A549 (cell line): Measurements from ENCODE around the gene SNRPD1. TPM values are rescaled to one million over a fixed set of nuclear protein-coding genes. Genes with fewer than 3 reads are reported as not detected.

Experiments used
- ATAC-seq, 2 experiments: fragments of 200-7000 bp in 1 of 2; fragments of >200 bp in 1 of 2; cut with Nextera tagmentation in 1 of 2; cut with Tn5 transposase in 1 of 2; 3 replicates each; pipeline versions ENCODE4 v1.8.0 to v1.9.1; 2018 to 2020; ENCODE audit warnings: mild to moderate bottlenecking in 1 of 2, moderate library complexity in 1 of 2
- CTCF ChIA-PET: fragments of 300-600 bp; sonication (Branson Sonifier 250); formaldehyde crosslinking; extraction: SDS; loops from one replicate; lab custom pipeline; 2021; ENCODE audit warnings: antibody characterized with exemption, inconsistent platforms; lab: Yijun Ruan, JAX
- POLR2A ChIA-PET: fragments of 350-600 bp; formaldehyde crosslinking; extraction: SDS; loops from one replicate; lab custom pipeline; 2021; ENCODE audit warnings: antibody characterized with exemption, inconsistent platforms; lab: Yijun Ruan, JAX
- DNase-seq, 2 experiments: peaks; one replicate each; pipeline versions ENCODE4 v3.0.0 to v3.0.0-alpha.2; 2011 to 2016; ENCODE audit warnings: low read depth in 1 of 2, low spot score in 1 of 2
- FAIRE-seq: peaks from 2 replicates; lab custom pipeline; 2011; peaks lifted over from hg19 to GRCh38; lab: Jason Lieb, UNC
- H3K27ac ChIP-seq, 2 experiments: fragments of >200 bp; sonication (Bioruptor Twin); formaldehyde crosslinking; 3 replicates each; pipeline ENCODE4 v1.5.1; 2016 to 2017
- H3K4me1 ChIP-seq: fragments of >200 bp; sonication (Bioruptor Twin); formaldehyde crosslinking; 3 replicates; pipeline ENCODE4 v1.6.1; 2016
- H3K4me2 ChIP-seq: fragments of >200 bp; sonication (Bioruptor Twin); formaldehyde crosslinking; 3 replicates; pipeline ENCODE4 v1.6.1; 2016
- H3K4me3 ChIP-seq: fragments of >200 bp; sonication (Bioruptor Twin); formaldehyde crosslinking; 3 replicates; pipeline ENCODE4 v1.5.1; 2016
- H3K9me3 ChIP-seq: fragments of >200 bp; sonication (Bioruptor Twin); formaldehyde crosslinking; 3 replicates; pipeline ENCODE4 v1.6.1; 2016
- ATOH8 ChIP-seq: fragments of 250-450 bp; sonication (Bioruptor Pico); IDR thresholded peaks from 2 replicates; pipeline ENCODE4 v1.5.0; 2020; ENCODE audit warnings: low read depth, mild to moderate bottlenecking, moderate library complexity
- CBX2 ChIP-seq: fragments of 200-600 bp; sonication (generic); IDR thresholded peaks from 2 replicates; pipeline ENCODE4 v1.6.1; 2016; ENCODE audit warnings: low read depth, mild to moderate bottlenecking, borderline replicate concordance
- CHD4 ChIP-seq: fragments of 200-600 bp; sonication (generic); IDR thresholded peaks from 2 replicates; pipeline ENCODE4 v1.6.1; 2016; ENCODE audit warnings: antibody characterized with exemption, mild to moderate bottlenecking, borderline replicate concordance
- EHF ChIP-seq: fragments of 250-450 bp; sonication (Bioruptor Pico); IDR thresholded peaks from 2 replicates; pipeline ENCODE4 v1.5.0; 2020; ENCODE audit warnings: mild to moderate bottlenecking
- EHMT2 ChIP-seq: fragments of 200-600 bp; sonication (generic); IDR thresholded peaks from 2 replicates; pipeline ENCODE4 v1.6.1; 2016; ENCODE audit warnings: antibody characterized with exemption, low read depth, mild to moderate bottlenecking, moderate library complexity
- ELK1 ChIP-seq: fragments of 150-350 bp; IDR thresholded peaks from 2 replicates; pipeline ENCODE4 v1.6.1; 2014; ENCODE audit warnings: low read depth, mild to moderate bottlenecking, low read length
- EP300 ChIP-seq, 2 experiments: fragments of >200 bp; sonication (Bioruptor Twin); formaldehyde crosslinking; IDR thresholded peaks; 2 replicates in 1 of 2; 3 replicates in 1 of 2; pipeline ENCODE4 v1.6.1; 2016 to 2017
- ESRRA ChIP-seq: fragments of 150-350 bp; IDR thresholded peaks from 2 replicates; pipeline ENCODE4 v1.6.1; 2014; ENCODE audit warnings: mild to moderate bottlenecking, low read length, borderline replicate concordance
- FOSL2 ChIP-seq, 2 experiments: fragments of 450-650 bp in 1 of 2; fragments of >200 bp in 1 of 2; sonication (Bioruptor Twin) in 1 of 2; formaldehyde crosslinking; IDR thresholded peaks; 2 replicates each; pipeline versions ENCODE4 v1.5.0 to v1.6.1; 2016 to 2020; ENCODE audit warnings: mild to moderate bottlenecking in 1 of 2, moderate library complexity in 1 of 2
- GATA3 ChIP-seq: IDR thresholded peaks from 2 replicates; pipeline ENCODE4 v1.6.1; 2012; ENCODE audit warnings: borderline replicate concordance
- HDAC2 ChIP-seq: fragments of 200-600 bp; sonication (generic); IDR thresholded peaks from 2 replicates; pipeline ENCODE4 v1.6.1; 2016
- HES2 ChIP-seq: fragments of >200 bp; sonication (Bioruptor Twin); formaldehyde crosslinking; IDR thresholded peaks from 2 replicates; pipeline ENCODE4 v1.6.1; 2016
- HEYL ChIP-seq: fragments of 250-450 bp; sonication (Bioruptor Pico); IDR thresholded peaks from 2 replicates; pipeline ENCODE4 v1.8.0; 2021; ENCODE audit warnings: mild to moderate bottlenecking, moderate library complexity
- JUN ChIP-seq, 2 experiments: fragments of >200 bp; sonication (Bioruptor Twin); formaldehyde crosslinking; IDR thresholded peaks; 2 replicates in 1 of 2; 3 replicates in 1 of 2; pipeline ENCODE4 v1.6.1; 2016 to 2017
- JUNB ChIP-seq: fragments of >200 bp; sonication (Bioruptor Twin); formaldehyde crosslinking; IDR thresholded peaks from 2 replicates; pipeline ENCODE4 v1.6.1; 2016
- KDM1A ChIP-seq: fragments of 200-600 bp; sonication (generic); IDR thresholded peaks from 2 replicates; pipeline ENCODE4 v1.6.1; 2016; ENCODE audit warnings: low read depth, mild to moderate bottlenecking
- KDM5A ChIP-seq: fragments of 200-600 bp; sonication (generic); IDR thresholded peaks from 2 replicates; pipeline ENCODE4 v1.6.1; 2016; ENCODE audit warnings: antibody characterized with exemption, mild to moderate bottlenecking
- MAX ChIP-seq: IDR thresholded peaks from 2 replicates; pipeline ENCODE4 v1.6.1; 2012
- NR3C1 ChIP-seq: fragments of >200 bp; sonication (Bioruptor Twin); formaldehyde crosslinking; IDR thresholded peaks from 3 replicates; pipeline ENCODE4 v1.6.1; 2017
- PBX3 ChIP-seq: IDR thresholded peaks from 2 replicates; pipeline ENCODE4 v1.6.1; 2012
- PHF8 ChIP-seq: fragments of 200-600 bp; sonication (generic); IDR thresholded peaks from 2 replicates; pipeline ENCODE4 v1.6.1; 2016; ENCODE audit warnings: low read depth, mild to moderate bottlenecking, antibody characterized with exemption, moderate library complexity, borderline replicate concordance
- RAD21 ChIP-seq, 2 experiments: fragments of >200 bp in 1 of 2; sonication (Bioruptor Twin) in 1 of 2; formaldehyde crosslinking in 1 of 2; IDR thresholded peaks in 1 of 2; conservative IDR thresholded peaks in 1 of 2; 2 replicates in 1 of 2; 3 replicates in 1 of 2; pipeline ENCODE4 v1.6.1; 2012 to 2018; ENCODE audit warnings: inconsistent platforms in 1 of 2
- RARB ChIP-seq: fragments of 250-450 bp; sonication (Bioruptor Pico); IDR thresholded peaks from 2 replicates; pipeline ENCODE4 v1.8.0; 2021; ENCODE audit warnings: mild to moderate bottlenecking, moderate library complexity
- RCOR1 ChIP-seq: fragments of 150-350 bp; IDR thresholded peaks from 2 replicates; pipeline ENCODE4 v1.6.1; 2014; ENCODE audit warnings: antibody characterized with exemption, low read length, low read depth
- RNF2 ChIP-seq: fragments of 200-600 bp; sonication (generic); IDR thresholded peaks from 2 replicates; pipeline ENCODE4 v1.6.1; 2016; ENCODE audit warnings: low read depth, mild to moderate bottlenecking, antibody characterized with exemption, moderate library complexity, borderline replicate concordance
- TFCP2L1 ChIP-seq: fragments of 250-450 bp; sonication (Bioruptor Pico); IDR thresholded peaks from 2 replicates; pipeline ENCODE4 v1.5.0; 2021; ENCODE audit warnings: mild to moderate bottlenecking
- USF2 ChIP-seq: fragments of 450-650 bp; IDR thresholded peaks from 2 replicates; pipeline ENCODE4 v1.6.1; 2014; ENCODE audit warnings: antibody characterized with exemption
- ZC3H11A ChIP-seq: fragments of 450-650 bp; IDR thresholded peaks from 2 replicates; pipeline ENCODE4 v1.6.1; 2014; ENCODE audit warnings: antibody characterized with exemption, mild to moderate bottlenecking
- ZNF302 ChIP-seq: fragments of 250-450 bp; sonication (Bioruptor Pico); IDR thresholded peaks from 2 replicates; pipeline ENCODE4 v1.9.0; 2021; ENCODE audit warnings: inconsistent platforms, mild to moderate bottlenecking, moderate library complexity
- WGBS: methylation state at CpG from one replicate; pipeline ENCODE4 v1.1.6; 2017; ENCODE audit errors: missing lambda C conversion rate; 5-methylcytosine and 5-hydroxymethylcytosine counted together
- polyA plus RNA-seq, 4 experiments: library from polyadenylated mRNA; depleted of rRNA in 3 of 4; stranded (reverse); fragments of >200 nt; fragmentation: RNase III in 1 of 4; extraction: RNeasy Plus Mini Kit Qiagen cat#74134 plus additional on column Dnase treatment in 1 of 4; gene quantifications; 2 replicates in 3 of 4; 3 replicates in 1 of 4; pipeline ENCODE4 v1.2.3, GENCODE V29; 2011 to 2017

SNRPD1 gene
- polyA plus RNA-seq, 2 of the 4 experiments (the other 2 are of a cell fraction) = 139 to 356 TPM

- no peak for TF ChIP-seq FOSL2 (IDR thresholded peaks at IDR 0.05)
- TF ChIP-seq FOSL2 (CRISPR knock-in tag; IDR thresholded peaks at IDR 0.05) = peak; percentile 67
- TF ChIP-seq TFCP2L1 = no peak
- TF ChIP-seq ELK1 = no peak
- peak; percentile 34; the same call in 1 of the 2 replicates for TF ChIP-seq GATA3
- no peak for TF ChIP-seq KDM5A
- TF ChIP-seq CBX2 = no peak
- no peak for TF ChIP-seq ZNF302 (CRISPR knock-in tag)
- TF ChIP-seq HEYL (CRISPR knock-in tag) = no peak
- TF ChIP-seq NR3C1 = no peak
- TF ChIP-seq PBX3 = no peak
- no peak for TF ChIP-seq PHF8
Measured at GRCh38 chr18:21664069-21664468, 52.0 kb downstream of the SNRPD1 start (continued).

GRCh38 chr18:21669736-21670285 lies 57.7 kb downstream of the SNRPD1 start:
- H3K4me1 ChIP-seq = peaks cover 54% of the 10 kb centered on the region
- peak overlapping the region; percentile 12; the same call in 1 of the 3 replicates for H3K4me2 ChIP-seq
- no peak for FAIRE-seq

GRCh38 chr18:21672521-21673267 lies 60.6 kb downstream of the SNRPD1 start:
- 0% methylated on average over 2 of the region's 3 CpGs for WGBS
- H3K4me3 ChIP-seq = no peak overlapping the region
- 0 out of 2 replicates have a peak, but pooled peaks have one; percentile 35 for TF ChIP-seq MAX
- peak; percentile 82 for TF ChIP-seq JUNB
- 0 out of 2 replicates have a peak, but pooled peaks have one; percentile 23 for TF ChIP-seq USF2
- no peak for TF ChIP-seq EHF (CRISPR knock-in tag)
- no peak for TF ChIP-seq ATOH8 (CRISPR knock-in tag)
- TF ChIP-seq EP300 (IDR thresholded peaks at IDR 0.05) = peak; percentile 64 to 68; a peak in 3 of 5 replicates
- TF ChIP-seq GATA3 = peak; percentile 38; the same call in 1 of the 2 replicates
- no peak for TF ChIP-seq RAD21 (conservative IDR thresholded peaks at IDR 0.05 in 1 of 2, IDR thresholded peaks at IDR 0.05 in 1 of 2)
- peak in 1 of 2 experiments; percentile 48; a peak in 2 of 5 replicates for TF ChIP-seq JUN (IDR thresholded peaks at IDR 0.05)
- TF ChIP-seq FOSL2 (IDR thresholded peaks at IDR 0.05) = peak; percentile 74
- peak; percentile 82 for TF ChIP-seq FOSL2 (CRISPR knock-in tag; IDR thresholded peaks at IDR 0.05)
- peak; percentile 85 to 95 for ATAC-seq
- peak overlapping the region; percentile 72 to 81 for H3K27ac ChIP-seq
- peak overlapping the region; percentile 48 for H3K4me2 ChIP-seq
- H3K9me3 ChIP-seq = no peaks in the 10 kb centered on the region
- H3K4me1 ChIP-seq = peaks cover 63% of the 10 kb centered on the region
- CTCF ChIA-PET = no interaction called here
- POLR2A ChIA-PET = interaction anchor here (0.6 to 1.5 kb wide), 2 partner anchors 31 to 59 kb away, joined by 3 read pairs; partner anchors contain the start of gene ABHD3
- FAIRE-seq = no peak
- DNase-seq = peak; percentile 64 to 79

More at GRCh38 chr18:21669736-21670285, 57.7 kb downstream of the SNRPD1 start:
- DNase-seq = peak in 1 of 2 experiments; percentile 40
- Histone ChIP-seq H3K27ac (peak overlapping the region; percentile 65 to 79), H3K4me3 (no peak overlapping the region), H3K9me3 (peaks cover 6% of the 10 kb centered on the region; the same call in 2 of the 3 replicates)
- TF ChIP-seq HES2 (no peak), KDM1A (no peak), TFCP2L1 (no peak), ESRRA (no peak), RNF2 (no peak), RARB (CRISPR knock-in tag) (no peak), ZC3H11A (no peak), EHF (CRISPR knock-in tag) (no peak), HDAC2 (no peak), EHMT2 (no peak), RCOR1 (no peak), CHD4 (no peak)
- TF ChIP-seq, all 56 proteins: peak for 0
- WGBS = 66% methylated on average over 9 of the region's 9 CpGs
- ChIA-PET POLR2A (no interaction called here), CTCF (no interaction called here)
- peak; percentile 49; a peak in 3 of 6 replicates for ATAC-seq
